ENCODE data around the gene TEX19.

- TF ChIP-seq CTCF (IDR thresholded peaks at IDR 0.05; ENCODE audit: insufficient read depth, low read length) (no peak), GABPA (IDR thresholded peaks at IDR 0.05; ENCODE audit: low read depth) (no peak)
Measured at GRCh38 chr17:82313195-82314011, 45.6 kb upstream of the TEX19 start.

Measured in HL-60 (cell line).